Astrocyte (in vitro differentiated cells and primary cell): ENCODE data around the gene NTN1. TPM values are rescaled to one million over a fixed set of nuclear protein-coding genes. Genes with fewer than 3 reads are reported as not detected.

Experiments used
- DNase-seq: peaks from one replicate; pipeline ENCODE4 v3.0.0-alpha.2; 2010; ENCODE audit warnings: low read depth
- FAIRE-seq: peaks from 2 replicates; lab custom pipeline; 2011; peaks lifted over from hg19 to GRCh38; lab: Jason Lieb, UNC
- H2AFZ ChIP-seq: 2 replicates; pipeline ENCODE4 v1.6.0; 2012; ENCODE audit warnings: low read depth, low read length, inconsistent platforms
- H3K27ac ChIP-seq: 2 replicates; pipeline ENCODE4 v1.5.1; 2011; ENCODE audit warnings: low read depth, low read length, inconsistent platforms
- H3K27me3 ChIP-seq: 2 replicates; pipeline ENCODE4 v1.6.0; 2011; ENCODE audit warnings: low read length, inconsistent platforms; ENCODE audit not compliant: insufficient read depth
- H3K36me3 ChIP-seq: 2 replicates; pipeline ENCODE4 v1.5.1; 2011; ENCODE audit warnings: low read length, inconsistent platforms; ENCODE audit not compliant: insufficient read depth
- H3K4me1 ChIP-seq: 2 replicates; pipeline ENCODE4 v1.5.1; 2011; ENCODE audit warnings: low read length, inconsistent platforms; ENCODE audit not compliant: insufficient read depth
- H3K4me2 ChIP-seq: 2 replicates; pipeline ENCODE4 v1.6.0; 2012; ENCODE audit warnings: low read length, inconsistent platforms
- H3K4me3 ChIP-seq: 2 replicates; pipeline ENCODE4 v1.5.1; 2011; ENCODE audit warnings: low read depth, mild to moderate bottlenecking, low read length, inconsistent platforms; ENCODE audit not compliant: insufficient read depth
- H3K79me2 ChIP-seq: 2 replicates; pipeline ENCODE4 v1.6.0; 2012; ENCODE audit warnings: mild to moderate bottlenecking, low read length, inconsistent platforms; ENCODE audit not compliant: insufficient read depth
- H3K9ac ChIP-seq: 2 replicates; pipeline ENCODE4 v1.6.0; 2012; ENCODE audit warnings: mild to moderate bottlenecking, low read length, inconsistent platforms
- H3K9me3 ChIP-seq: 2 replicates; pipeline ENCODE4 v1.5.1; 2012; ENCODE audit warnings: low read depth, mild to moderate bottlenecking, low read length, inconsistent platforms; ENCODE audit not compliant: insufficient read depth
- H4K20me1 ChIP-seq: 2 replicates; pipeline ENCODE4 v1.6.0; 2012; ENCODE audit warnings: low read length, inconsistent platforms; ENCODE audit not compliant: insufficient read depth
- H3K27ac Mint-ChIP-seq: one replicate; pipeline ENCODE4 v1.8.0; 2021; ENCODE audit warnings: mild to moderate bottlenecking, mixed read lengths; ENCODE audit not compliant: unreplicated experiment
- H3K27me3 Mint-ChIP-seq: one replicate; pipeline ENCODE4 v1.8.0; 2021; ENCODE audit warnings: low read depth, mixed read lengths; ENCODE audit not compliant: unreplicated experiment
- H3K36me3 Mint-ChIP-seq: one replicate; pipeline ENCODE4 v1.8.0; 2021; ENCODE audit warnings: low read depth, mixed read lengths; ENCODE audit not compliant: unreplicated experiment
- H3K4me1 Mint-ChIP-seq: one replicate; pipeline ENCODE4 v1.8.0; 2021; ENCODE audit warnings: low read depth, mixed read lengths; ENCODE audit not compliant: unreplicated experiment
- H3K4me3 Mint-ChIP-seq: one replicate; pipeline ENCODE4 v1.8.0; 2021; ENCODE audit warnings: mild to moderate bottlenecking, moderate library complexity, mixed read lengths; ENCODE audit not compliant: unreplicated experiment
- H3K9me3 Mint-ChIP-seq: one replicate; pipeline ENCODE4 v1.8.0; 2021; ENCODE audit warnings: mild to moderate bottlenecking, mixed read lengths; ENCODE audit not compliant: unreplicated experiment
- EZH2 ChIP-seq: IDR thresholded peaks from 2 replicates; pipeline ENCODE4 v1.6.1; 2012; ENCODE audit warnings: mild to moderate bottlenecking, low read length, inconsistent platforms; ENCODE audit not compliant: insufficient read depth
- total RNA-seq: library from RNA; stranded (reverse); gene quantifications from 2 replicates; pipeline ENCODE4 v1.2.1, GENCODE V29; 2021
- TF ChIP-seq, protein P1 (sequence below): IDR thresholded peaks from 2 replicates; pipeline ENCODE4 v1.5.1; 2011; ENCODE audit warnings: low read depth, mild to moderate bottlenecking, inconsistent platforms, low read length, moderate library complexity; ENCODE audit not compliant: insufficient read depth

The NTN1 gene
- total RNA-seq, 1 donor from 2014 or later, result 9.8 TPM

GRCh38 chr17:9051561-9051960 is 30.3 kb downstream of the NTN1 start:
- Mint-ChIP-seq H3K36me3 (peaks cover 3% of the 10 kb centered on the region), H3K27me3 (peaks cover 20% of the 10 kb centered on the region), H3K4me3 (no peak overlapping the region), H3K27ac (no peak overlapping the region), H3K4me1 (peaks cover 10% of the 10 kb centered on the region), H3K9me3 (peaks cover 3% of the 10 kb centered on the region)
- Histone ChIP-seq H3K27me3 (peaks cover 2% of the 10 kb centered on the region), H3K4me1 (peaks cover 7% of the 10 kb centered on the region), H3K9ac (no peak overlapping the region), H3K4me2 (no peak overlapping the region), H3K36me3 (no peaks in the 10 kb centered on the region), H3K79me2 (no peaks in the 10 kb centered on the region), H3K9me3 (peaks cover 5% of the 10 kb centered on the region), H2AFZ (no peak overlapping the region), H4K20me1 (no peaks in the 10 kb centered on the region), H3K4me3 (no peak overlapping the region), H3K27ac (no peak overlapping the region)
- TF ChIP-seq, protein P1, sequence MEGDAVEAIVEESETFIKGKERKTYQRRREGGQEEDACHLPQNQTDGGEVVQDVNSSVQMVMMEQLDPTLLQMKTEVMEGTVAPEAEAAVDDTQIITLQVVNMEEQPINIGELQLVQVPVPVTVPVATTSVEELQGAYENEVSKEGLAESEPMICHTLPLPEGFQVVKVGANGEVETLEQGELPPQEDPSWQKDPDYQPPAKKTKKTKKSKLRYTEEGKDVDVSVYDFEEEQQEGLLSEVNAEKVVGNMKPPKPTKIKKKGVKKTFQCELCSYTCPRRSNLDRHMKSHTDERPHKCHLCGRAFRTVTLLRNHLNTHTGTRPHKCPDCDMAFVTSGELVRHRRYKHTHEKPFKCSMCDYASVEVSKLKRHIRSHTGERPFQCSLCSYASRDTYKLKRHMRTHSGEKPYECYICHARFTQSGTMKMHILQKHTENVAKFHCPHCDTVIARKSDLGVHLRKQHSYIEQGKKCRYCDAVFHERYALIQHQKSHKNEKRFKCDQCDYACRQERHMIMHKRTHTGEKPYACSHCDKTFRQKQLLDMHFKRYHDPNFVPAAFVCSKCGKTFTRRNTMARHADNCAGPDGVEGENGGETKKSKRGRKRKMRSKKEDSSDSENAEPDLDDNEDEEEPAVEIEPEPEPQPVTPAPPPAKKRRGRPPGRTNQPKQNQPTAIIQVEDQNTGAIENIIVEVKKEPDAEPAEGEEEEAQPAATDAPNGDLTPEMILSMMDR, result no peak
- TF ChIP-seq EZH2, result no peak
- no peak for FAIRE-seq
- DNase-seq, result no peak

DNA sequence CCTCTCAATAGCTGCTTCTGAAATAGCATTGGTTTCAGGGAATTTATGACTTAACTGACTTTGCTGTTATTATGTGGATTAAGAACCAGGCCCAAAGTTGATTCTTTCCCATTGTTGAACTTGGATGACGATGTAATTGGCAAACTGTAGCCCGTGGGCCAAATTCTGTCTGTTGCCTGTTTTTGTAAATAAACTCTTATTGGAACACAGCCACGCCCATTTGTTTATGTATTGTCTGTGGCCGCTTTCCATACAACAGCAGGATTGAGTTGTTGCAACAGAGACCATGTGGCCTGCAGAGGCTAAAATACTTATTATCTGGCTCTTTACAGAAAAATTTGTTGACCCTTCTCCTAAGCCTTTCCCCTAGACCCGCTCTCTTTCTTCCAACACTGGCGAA is 31.6 kb downstream of the NTN1 start:
- Histone ChIP-seq H3K4me1 (peaks cover 7% of the 10 kb centered on the region), H3K27me3 (peaks cover 2% of the 10 kb centered on the region), H3K9me3 (peaks cover 5% of the 10 kb centered on the region), H3K4me3 (no peak overlapping the region), H3K9ac (no peak overlapping the region), H3K4me2 (no peak overlapping the region), H4K20me1 (no peaks in the 10 kb centered on the region), H2AFZ (no peak overlapping the region), H3K27ac (no peak overlapping the region), H3K79me2 (no peaks in the 10 kb centered on the region), H3K36me3 (no peaks in the 10 kb centered on the region)
- Mint-ChIP-seq H3K4me3 (no peak overlapping the region), H3K36me3 (peaks cover 3% of the 10 kb centered on the region), H3K27me3 (peaks cover 23% of the 10 kb centered on the region), H3K4me1 (peaks cover 10% of the 10 kb centered on the region), H3K27ac (no peak overlapping the region), H3K9me3 (no peaks in the 10 kb centered on the region)
- TF ChIP-seq EZH2, result no peak
- TF ChIP-seq, protein P1, result no peak
- DNase-seq, result no peak
- FAIRE-seq, result no peak

GRCh38 chr17:9053406-9053805 is 32.1 kb downstream of the NTN1 start:
- Histone ChIP-seq H3K27me3 (peaks cover 2% of the 10 kb centered on the region), H3K4me1 (peaks cover 7% of the 10 kb centered on the region), H2AFZ (no peak overlapping the region), H3K9me3 (peaks cover 5% of the 10 kb centered on the region), H3K4me3 (no peak overlapping the region), H4K20me1 (no peaks in the 10 kb centered on the region), H3K79me2 (no peaks in the 10 kb centered on the region), H3K36me3 (no peaks in the 10 kb centered on the region), H3K4me2 (no peak overlapping the region), H3K9ac (no peak overlapping the region), H3K27ac (no peak overlapping the region)
- no peak for DNase-seq
- no peak for TF ChIP-seq EZH2
- TF ChIP-seq, protein P1, result no peak
- peaks cover 3% of the 10 kb centered on the region for H3K36me3 Mint-ChIP-seq
- H3K4me3 Mint-ChIP-seq, result no peak overlapping the region
- H3K4me1 Mint-ChIP-seq, result peaks cover 10% of the 10 kb centered on the region
- no peak overlapping the region for H3K27ac Mint-ChIP-seq
- no peaks in the 10 kb centered on the region for H3K9me3 Mint-ChIP-seq
- FAIRE-seq, result no peak
- H3K27me3 Mint-ChIP-seq, result peaks cover 23% of the 10 kb centered on the region
